Brain microvascular endothelial cell (primary cell): ENCODE measurements around the gene ZFYVE1.
"Not testable (repeated sequence)": the region's sequence is repeated elsewhere in the genome, so short reads cannot be mapped to it uniquely, and the experiment has no call there.

Experiments
- DNase-seq: peaks from one replicate; pipeline ENCODE4 v3.0.0-alpha.2; 2020
- H3K27ac ChIP-seq: fragments of 250-450 bp; sonication (Bioruptor Pico); 2 replicates; pipeline ENCODE4 v1.5.1; 2020; ENCODE audit warnings: mild to moderate bottlenecking, moderate library complexity
- H3K27me3 ChIP-seq: fragments of 250-450 bp; sonication (Bioruptor Pico); replicated peaks from 2 replicates; pipeline ENCODE4 v1.5.1; 2020; ENCODE audit warnings: mild to moderate bottlenecking
- H3K36me3 ChIP-seq: fragments of 250-450 bp; sonication (Bioruptor Pico); replicated peaks from 2 replicates; pipeline ENCODE4 v1.5.1; 2020; ENCODE audit warnings: mild to moderate bottlenecking
- H3K4me3 ChIP-seq: 2 replicates; pipeline ENCODE4 v1.5.1; 2011; ENCODE audit warnings: low read depth, mild to moderate bottlenecking, control low read depth, low read length, moderate library complexity
- CTCF ChIP-seq: IDR thresholded peaks from 2 replicates; pipeline ENCODE4 v1.5.1; 2011; ENCODE audit warnings: low read depth, mild to moderate bottlenecking, moderate library complexity, low read length, control low read depth, inconsistent platforms; ENCODE audit errors: missing control alignments
- in situ Hi-C: cut with HindIII; loops from 2 replicates; pipeline ENCODE4 v1.10.0; 2017; ENCODE audit warnings: low sequenced_read_pairs, low pct_ligation_motif_present

The ZFYVE1 gene

DNA sequence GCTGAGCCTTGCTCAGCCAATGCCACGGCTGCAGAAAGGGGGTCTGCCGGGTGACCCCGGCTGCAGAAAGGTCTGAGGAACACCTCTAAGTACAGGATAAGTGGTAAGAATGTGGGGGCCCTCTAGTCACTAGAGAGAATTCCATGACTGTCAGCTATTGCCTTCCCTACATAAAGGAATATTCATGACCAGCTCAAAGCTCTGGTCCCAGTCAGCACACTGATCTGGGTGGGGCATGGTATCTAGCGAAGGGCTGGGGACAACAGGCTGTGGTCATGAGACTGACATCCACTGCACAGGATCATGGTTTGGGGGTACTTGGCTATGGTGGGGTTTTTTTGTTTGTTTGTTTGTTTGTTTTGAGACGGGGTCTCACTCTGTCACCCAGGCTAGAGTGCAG, 58.6 kb downstream of the ZFYVE1 start:
- in situ Hi-C loops: no loop called here
- no peaks in the 10 kb centered on the region for H3K27me3 ChIP-seq

GRCh38 chr14:72966038-72966437, 60.9 kb downstream of the ZFYVE1 start:
- Histone ChIP-seq H3K27ac (no peak overlapping the region), H3K4me3 (no peak overlapping the region), H3K36me3 (peaks cover 17% of the 10 kb centered on the region), H3K27me3 (no peaks in the 10 kb centered on the region)
- DNase-seq: no peak
- in situ Hi-C loops: no loop called here
- TF ChIP-seq CTCF: no peak

More for the DNA sequence above, 58.6 kb downstream of the ZFYVE1 start:
- no peak overlapping the region for H3K4me3 ChIP-seq
- DNase-seq: no peak
- no peak for TF ChIP-seq CTCF
- no peak overlapping the region for H3K27ac ChIP-seq
- H3K36me3 ChIP-seq: peaks cover 28% of the 10 kb centered on the region

DNA sequence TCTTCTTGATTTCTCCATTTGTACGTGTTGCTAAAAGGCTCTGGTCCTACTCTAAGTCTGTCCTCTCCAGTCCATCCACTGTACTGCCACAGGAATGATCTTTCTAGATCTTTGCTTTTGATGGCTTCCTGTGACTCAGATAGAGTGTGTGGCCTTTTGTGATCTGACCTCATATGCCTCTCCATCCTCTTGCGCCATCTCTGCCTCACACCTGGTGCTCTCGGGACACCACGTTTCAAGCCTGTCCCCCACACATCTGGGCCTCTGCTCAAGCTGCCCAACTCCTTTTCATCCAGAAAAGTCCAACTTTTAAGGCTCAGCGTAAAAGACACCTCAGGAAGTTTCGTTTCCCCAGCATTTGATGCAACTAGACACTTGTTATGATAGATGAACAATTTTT, 61.7 kb downstream of the ZFYVE1 start:
- no peak for TF ChIP-seq CTCF
- no peaks in the 10 kb centered on the region for H3K27me3 ChIP-seq
- in situ Hi-C loops: no loop called here
- no peak overlapping the region for H3K4me3 ChIP-seq
- peaks cover 11% of the 10 kb centered on the region for H3K36me3 ChIP-seq
- no peak overlapping the region for H3K27ac ChIP-seq
- DNase-seq: peak; percentile 16

DNA sequence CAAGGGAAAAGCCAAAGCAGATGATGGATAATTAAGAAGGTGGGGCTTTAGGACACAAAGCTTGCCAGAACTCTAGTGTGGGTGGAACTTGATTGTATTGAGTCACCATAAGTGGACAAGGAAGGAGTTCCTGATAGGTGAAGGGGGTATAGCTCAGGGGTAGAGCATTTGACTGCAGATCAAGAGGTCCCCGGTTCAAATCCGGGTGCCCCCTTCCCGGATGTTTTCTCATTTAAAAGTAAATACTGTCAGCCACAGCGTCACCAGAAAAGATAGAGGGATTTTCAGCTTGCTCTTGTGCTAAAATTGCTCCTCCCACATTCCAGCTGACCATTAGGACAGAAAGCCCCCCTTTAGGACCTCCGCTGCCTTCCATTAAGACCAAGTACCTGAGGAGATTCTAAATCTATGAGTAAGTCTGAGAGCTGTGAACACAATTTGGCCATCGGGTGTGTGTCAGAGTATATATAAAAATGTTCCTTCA, 64.0 kb downstream of the ZFYVE1 start:
- H3K4me3 ChIP-seq: no peak overlapping the region
- H3K27ac ChIP-seq: no peak overlapping the region
- in situ Hi-C loops: no loop called here
- peaks cover 11% of the 10 kb centered on the region for H3K36me3 ChIP-seq
- DNase-seq: peak; percentile 81
- no peaks in the 10 kb centered on the region for H3K27me3 ChIP-seq
- no peak for TF ChIP-seq CTCF

DNA sequence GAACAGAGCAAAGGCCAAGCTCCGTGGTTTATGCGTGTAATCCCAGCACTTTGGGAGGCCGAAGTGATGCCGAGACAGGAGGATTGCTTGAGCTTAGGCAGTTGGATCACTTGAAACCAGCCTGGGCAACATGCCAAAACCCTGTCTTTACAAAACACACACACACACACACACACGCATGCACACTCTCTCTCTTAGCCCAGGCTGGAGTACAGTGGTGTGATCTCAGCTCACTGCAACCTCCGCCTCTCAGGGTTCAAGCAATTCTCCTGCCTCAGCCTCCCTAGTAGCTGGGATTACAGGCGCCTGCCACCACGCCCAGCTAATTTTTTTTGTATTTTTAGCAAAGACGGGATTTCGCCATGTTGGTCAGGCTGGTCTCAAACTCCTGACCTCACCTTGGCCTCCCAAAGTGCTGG, 64.6 kb downstream of the ZFYVE1 start:
- peak; percentile 63 for DNase-seq
- H3K27me3 ChIP-seq, H3K27ac ChIP-seq, H3K4me3 ChIP-seq, in situ Hi-C loops: not testable (repeated sequence)
- H3K36me3 ChIP-seq: peaks cover 11% of the 10 kb centered on the region

- peaks cover 13% of the 10 kb centered on the region for H3K36me3 ChIP-seq
- DNase-seq: no peak
Measured at GRCh38 chr14:72961579-72962335, 65.1 kb downstream of the ZFYVE1 start.

GRCh38 chr14:72961016-72961415, 65.9 kb downstream of the ZFYVE1 start:
- DNase-seq, H3K27me3 ChIP-seq, H3K27ac ChIP-seq, in situ Hi-C loops, H3K4me3 ChIP-seq: not testable (repeated sequence)
- peaks cover 21% of the 10 kb centered on the region for H3K36me3 ChIP-seq

More at GRCh38 chr14:72961579-72962335, 65.1 kb downstream of the ZFYVE1 start:
- no peaks in the 10 kb centered on the region for H3K27me3 ChIP-seq
- no peak overlapping the region for H3K27ac ChIP-seq
- no peak overlapping the region for H3K4me3 ChIP-seq
- TF ChIP-seq CTCF: no peak
- in situ Hi-C loops: no loop called here
